Measurements from ENCODE around the gene RTN4IP1. TPM values are rescaled to one million over a fixed set of nuclear protein-coding genes. Genes with fewer than 3 reads are reported as not detected.

The RTN4IP1 gene
- total RNA-seq, 6 donors from 2014 or later = 1.6 to 5.9 (median 4.3) TPM

- ATAC-seq (ENCODE audit: low FRiP score in 2 of 2) = no peak
- Histone ChIP-seq H3K27me3 (no peaks in the 10 kb centered on the region), H3K4me3 (no peak overlapping the region), H3K27ac (no peak overlapping the region), H3K9me3 (no peaks in the 10 kb centered on the region), H3K36me3 (peaks cover 0 to 30% (median 0%) of the 10 kb centered on the region in 4 donors), H3K4me1 (peaks cover 5 to 14% (median 11%) of the 10 kb centered on the region in 4 donors)
- TF ChIP-seq POLR2A (IDR thresholded peaks at IDR 0.05) (no peak), EP300 (IDR thresholded peaks at IDR 0.05) (no peak), CTCF (IDR thresholded peaks at IDR 0.05) (no peak), POLR2AphosphoS5 (IDR thresholded peaks at IDR 0.05) (no peak)
- WGBS, 2 donors = 80 to 86% methylated on average over 2 of the region's 2 CpGs
- no peak for DNase-seq
Measured at GRCh38 chr6:106527117-106527516, 102.2 kb downstream of the RTN4IP1 start.

GRCh38 chr6:106525882-106526275 is 103.4 kb downstream of the RTN4IP1 start:
- Histone ChIP-seq H3K9me3 (no peaks in the 10 kb centered on the region), H3K36me3 (peaks cover 0 to 26% (median 0%) of the 10 kb centered on the region in 4 donors), H3K4me1 (peaks cover 5 to 14% (median 11%) of the 10 kb centered on the region in 4 donors), H3K4me3 (no peak overlapping the region), H3K27me3 (no peaks in the 10 kb centered on the region), H3K27ac (no peak overlapping the region)
- DNase-seq (no peak), ATAC-seq (ENCODE audit: low FRiP score in 2 of 2) (no peak)
- WGBS, 2 donors = 54 to 61% methylated on average over 1 of the region's 1 CpG
- TF ChIP-seq POLR2AphosphoS5 (IDR thresholded peaks at IDR 0.05) (no peak), POLR2A (IDR thresholded peaks at IDR 0.05) (no peak), CTCF (IDR thresholded peaks at IDR 0.05) (no peak), EP300 (IDR thresholded peaks at IDR 0.05) (no peak)

GRCh38 chr6:106525107-106525881 is 104.0 kb downstream of the RTN4IP1 start:
- Histone ChIP-seq H3K36me3 (peaks cover 0 to 24% (median 0%) of the 10 kb centered on the region in 4 donors), H3K27ac (peak overlapping the region in 3 of 4 donors; percentile 2 to 80 (median 71)), H3K4me1 (peaks cover 5 to 18% (median 11%) of the 10 kb centered on the region in 4 donors), H3K9me3 (no peaks in the 10 kb centered on the region), H3K4me3 (peak overlapping the region in 3 of 4 donors; percentile 13 to 36 (median 28)), H3K27me3 (no peaks in the 10 kb centered on the region)
- TF ChIP-seq CTCF (IDR thresholded peaks at IDR 0.05) (no peak), EP300 (IDR thresholded peaks at IDR 0.05) (no peak)
- DNase-seq (no peak), ATAC-seq (ENCODE audit: low FRiP score in 2 of 2) (no peak)
- 19 to 24% methylated on average over 7 of the region's 7 CpGs for WGBS, 2 donors

GRCh38 chr6:106522562-106523250 is 106.6 kb downstream of the RTN4IP1 start:
- ATAC-seq (ENCODE audit: low FRiP score in 2 of 2) (no peak), DNase-seq (no peak)
- H3K36me3 ChIP-seq = peaks cover 0 to 3% (median 0%) of the 10 kb centered on the region in 4 donors
- WGBS, 2 donors = 69% methylated on average over 6 of the region's 6 CpGs
- H3K9me3 ChIP-seq = no peaks in the 10 kb centered on the region
- H3K27me3 ChIP-seq = no peaks in the 10 kb centered on the region
- H3K4me1 ChIP-seq = peaks cover 8 to 29% (median 12%) of the 10 kb centered on the region in 4 donors
- TF ChIP-seq CTCF (IDR thresholded peaks at IDR 0.05) = no peak
- no peak for TF ChIP-seq POLR2AphosphoS5 (IDR thresholded peaks at IDR 0.05)
- no peak for TF ChIP-seq EP300 (IDR thresholded peaks at IDR 0.05)
- no peak for TF ChIP-seq POLR2A (IDR thresholded peaks at IDR 0.05)
- H3K4me3 ChIP-seq = peak overlapping the region in 3 of 4 donors; percentile 18 to 34 (median 25)
- H3K27ac ChIP-seq = peak overlapping the region in 3 of 4 donors; percentile 66 to 89 (median 80)

Small RNA genes within 50 kb of the gene (small RNA-seq; reads per million reads assigned to genes)
- gene RNU6-527P = 0 reads per million in 4 donors

Other genes with a start within 250 kb of the RTN4IP1 start
- gene QRSL1, start 80 bp upstream of the RTN4IP1 start, total RNA-seq = 1 to 10 TPM; 3.9 to 9.5 (median 7.7) TPM

Measured in upper lobe of left lung (tissue), 6 donors.